ENCODE results near the gene C5AR1.

DNA sequence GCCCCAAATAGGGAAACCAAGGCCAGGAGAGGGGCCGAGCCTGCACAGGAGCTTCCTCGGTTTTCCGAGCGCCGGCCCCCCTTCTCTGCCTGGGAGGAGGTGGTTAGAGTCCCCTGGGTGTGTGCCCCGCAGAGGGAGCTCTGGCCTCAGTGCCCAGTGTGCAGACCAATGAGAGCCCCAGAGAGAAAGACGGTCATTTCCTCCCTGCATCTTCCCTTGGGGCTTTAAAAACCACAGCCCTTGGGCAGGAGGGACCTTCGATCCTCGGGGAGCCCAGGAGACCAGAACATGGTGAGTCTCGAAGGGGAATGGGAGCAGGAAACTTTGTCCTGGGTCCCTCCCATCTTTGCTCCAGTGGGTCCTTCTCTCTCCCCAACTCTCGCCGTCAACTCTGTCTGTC lies at the start of gene C5AR1:
- TF ChIP-seq, protein P1, sequence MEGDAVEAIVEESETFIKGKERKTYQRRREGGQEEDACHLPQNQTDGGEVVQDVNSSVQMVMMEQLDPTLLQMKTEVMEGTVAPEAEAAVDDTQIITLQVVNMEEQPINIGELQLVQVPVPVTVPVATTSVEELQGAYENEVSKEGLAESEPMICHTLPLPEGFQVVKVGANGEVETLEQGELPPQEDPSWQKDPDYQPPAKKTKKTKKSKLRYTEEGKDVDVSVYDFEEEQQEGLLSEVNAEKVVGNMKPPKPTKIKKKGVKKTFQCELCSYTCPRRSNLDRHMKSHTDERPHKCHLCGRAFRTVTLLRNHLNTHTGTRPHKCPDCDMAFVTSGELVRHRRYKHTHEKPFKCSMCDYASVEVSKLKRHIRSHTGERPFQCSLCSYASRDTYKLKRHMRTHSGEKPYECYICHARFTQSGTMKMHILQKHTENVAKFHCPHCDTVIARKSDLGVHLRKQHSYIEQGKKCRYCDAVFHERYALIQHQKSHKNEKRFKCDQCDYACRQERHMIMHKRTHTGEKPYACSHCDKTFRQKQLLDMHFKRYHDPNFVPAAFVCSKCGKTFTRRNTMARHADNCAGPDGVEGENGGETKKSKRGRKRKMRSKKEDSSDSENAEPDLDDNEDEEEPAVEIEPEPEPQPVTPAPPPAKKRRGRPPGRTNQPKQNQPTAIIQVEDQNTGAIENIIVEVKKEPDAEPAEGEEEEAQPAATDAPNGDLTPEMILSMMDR (conservative IDR thresholded peaks at IDR 0.05; ENCODE audit: low read depth, low read length): no peak
- no peak for TF ChIP-seq EZH2 (IDR thresholded peaks at IDR 0.05; ENCODE audit: borderline replicate concordance, low read depth, low read length, poor library complexity, severe bottlenecking)
